ENCODE measurements around the gene FYTTD1.

The FYTTD1 gene

GRCh38 chr3:197782230-197782629 is 32.5 kb downstream of the FYTTD1 start:
- no peak for TF ChIP-seq CTCF (IDR thresholded peaks at IDR 0.05; ENCODE audit: insufficient read depth, low read length, poor library complexity, severe bottlenecking)
- H3K4me3 ChIP-seq (replicated peaks; ENCODE audit: low read depth, low read length), result no peak overlapping the region
- peaks cover 13% of the 10 kb centered on the region for H3K36me3 ChIP-seq (ENCODE audit: control insufficient read depth, insufficient read depth, low read length)
- H3K27me3 ChIP-seq (replicated peaks; ENCODE audit: control insufficient read depth, insufficient read depth, low read length), result no peaks in the 10 kb centered on the region
- peak; percentile 44 for DNase-seq (ENCODE audit: extremely low read depth, insufficient read length)

- TF ChIP-seq CTCF (IDR thresholded peaks at IDR 0.05; ENCODE audit: insufficient read depth, low read length, poor library complexity, severe bottlenecking), result no peak
- DNase-seq (ENCODE audit: extremely low read depth, insufficient read length), result no peak
- H3K27me3 ChIP-seq (replicated peaks; ENCODE audit: control insufficient read depth, insufficient read depth, low read length), result no peaks in the 10 kb centered on the region
- H3K36me3 ChIP-seq (ENCODE audit: control insufficient read depth, insufficient read depth, low read length), result peaks cover 8% of the 10 kb centered on the region
- H3K4me3 ChIP-seq (replicated peaks; ENCODE audit: low read depth, low read length), result no peak overlapping the region
Measured at GRCh38 chr3:197784019-197784585, 34.4 kb downstream of the FYTTD1 start.

- H3K36me3 ChIP-seq (ENCODE audit: control insufficient read depth, insufficient read depth, low read length), result no peaks in the 10 kb centered on the region; the same call in 1 of the 2 replicates
- DNase-seq (ENCODE audit: extremely low read depth, insufficient read length), result no peak
- H3K27me3 ChIP-seq (replicated peaks; ENCODE audit: control insufficient read depth, insufficient read depth, low read length), result no peaks in the 10 kb centered on the region
- TF ChIP-seq CTCF (IDR thresholded peaks at IDR 0.05; ENCODE audit: insufficient read depth, low read length, poor library complexity, severe bottlenecking), result no peak
- no peak overlapping the region for H3K4me3 ChIP-seq (replicated peaks; ENCODE audit: low read depth, low read length)
Measured at GRCh38 chr3:197787412-197787811, 37.7 kb downstream of the FYTTD1 start.

- TF ChIP-seq CTCF (IDR thresholded peaks at IDR 0.05; ENCODE audit: insufficient read depth, low read length, poor library complexity, severe bottlenecking), result no peak
- Histone ChIP-seq H3K36me3 (ENCODE audit: control insufficient read depth, insufficient read depth, low read length) (no peaks in the 10 kb centered on the region; the same call in 1 of the 2 replicates), H3K27me3 (replicated peaks; ENCODE audit: control insufficient read depth, insufficient read depth, low read length) (no peaks in the 10 kb centered on the region), H3K4me3 (replicated peaks; ENCODE audit: low read depth, low read length) (no peak overlapping the region)
- no peak for DNase-seq (ENCODE audit: extremely low read depth, insufficient read length)
Measured at GRCh38 chr3:197789309-197789708, 39.6 kb downstream of the FYTTD1 start.

- H3K36me3 ChIP-seq (ENCODE audit: control insufficient read depth, insufficient read depth, low read length), result no peaks in the 10 kb centered on the region; the same call in 1 of the 2 replicates
- peak overlapping the region; percentile 79 for H3K4me3 ChIP-seq (replicated peaks; ENCODE audit: low read depth, low read length)
- no peak for DNase-seq (ENCODE audit: extremely low read depth, insufficient read length)
- no peak for TF ChIP-seq CTCF (IDR thresholded peaks at IDR 0.05; ENCODE audit: insufficient read depth, low read length, poor library complexity, severe bottlenecking)
- no peaks in the 10 kb centered on the region for H3K27me3 ChIP-seq (replicated peaks; ENCODE audit: control insufficient read depth, insufficient read depth, low read length)
Measured at GRCh38 chr3:197790033-197790432, 40.4 kb downstream of the FYTTD1 start.
